Measurements from ENCODE around the gene SMIM45.

SMIM45 gene

GRCh38 chr22:41949297-41949965 lies 2.5 kb upstream of the SMIM45 start:
- H3K27ac Mint-ChIP-seq, result peak overlapping the region in 2 of 7 donors; percentile 18 to 42
- intact Hi-C loops (cut with micrococcal nuclease), result no loop called here
- peaks cover 17% of the 10 kb centered on the region for H3K79me2 ChIP-seq (ENCODE audit: insufficient read depth, low read length)
- H3K4me1 Mint-ChIP-seq, result peaks cover 16% of the 10 kb centered on the region
- no peak overlapping the region for H3K4me3 Mint-ChIP-seq
- no peak overlapping the region for H3K27ac ChIP-seq (ENCODE audit: low read depth in 1 of 2, low read length in 2 of 2)
- no peak overlapping the region for H3K9ac ChIP-seq (ENCODE audit: insufficient read depth, low read length, poor library complexity, severe bottlenecking)
- H2AFZ ChIP-seq (ENCODE audit: insufficient read depth, low read depth, low read length, poor library complexity, severe bottlenecking), result peak overlapping the region; percentile 29
- H3K36me3 Mint-ChIP-seq, result peaks cover 0 to 1% of the 10 kb centered on the region in 2 donors
- no peak for TF ChIP-seq CTCF (IDR thresholded peaks at IDR 0.05)
- WGBS (ENCODE audit: insufficient coverage), result 92% methylated on average over 5 of the region's 7 CpGs
- H4K20me1 ChIP-seq (ENCODE audit: insufficient read depth, low read length), result no peaks in the 10 kb centered on the region
- no peak overlapping the region for H3K4me3 ChIP-seq (replicated peaks in 1 of 3; ENCODE audit: low read depth in 2 of 3, low read length in 3 of 3)
- peaks cover 0 to 1% (median 0%) of the 10 kb centered on the region in 7 donors for H3K9me3 Mint-ChIP-seq
- peaks cover 0 to 15% (median 2%) of the 10 kb centered on the region in 3 donors for H3K27me3 Mint-ChIP-seq (ENCODE audit: low read depth in 3 of 3)
- H3K27me3 ChIP-seq (ENCODE audit: control insufficient read depth in 2 of 2, insufficient read depth in 2 of 2, low read length in 2 of 2), result no peaks in the 10 kb centered on the region
- H3K9me3 ChIP-seq (replicated peaks in 1 of 2; ENCODE audit: control insufficient read depth in 1 of 2, insufficient read depth in 1 of 2, low read length in 2 of 2), result no peaks in the 10 kb centered on the region
- H3K4me1 ChIP-seq (ENCODE audit: control insufficient read depth in 1 of 2, insufficient read depth in 2 of 2, low read length in 2 of 2), result peaks cover 16 to 19% of the 10 kb centered on the region in 2 donors
- H3K36me3 ChIP-seq (replicated peaks in 1 of 2; ENCODE audit: control insufficient read depth in 1 of 2, insufficient read depth in 2 of 2, low read length in 2 of 2), result no peaks in the 10 kb centered on the region
- no peak for DNase-seq
- no peak overlapping the region for H3K4me2 ChIP-seq (replicated peaks; ENCODE audit: extremely low read depth, low read length, poor library complexity, severe bottlenecking)

DNA sequence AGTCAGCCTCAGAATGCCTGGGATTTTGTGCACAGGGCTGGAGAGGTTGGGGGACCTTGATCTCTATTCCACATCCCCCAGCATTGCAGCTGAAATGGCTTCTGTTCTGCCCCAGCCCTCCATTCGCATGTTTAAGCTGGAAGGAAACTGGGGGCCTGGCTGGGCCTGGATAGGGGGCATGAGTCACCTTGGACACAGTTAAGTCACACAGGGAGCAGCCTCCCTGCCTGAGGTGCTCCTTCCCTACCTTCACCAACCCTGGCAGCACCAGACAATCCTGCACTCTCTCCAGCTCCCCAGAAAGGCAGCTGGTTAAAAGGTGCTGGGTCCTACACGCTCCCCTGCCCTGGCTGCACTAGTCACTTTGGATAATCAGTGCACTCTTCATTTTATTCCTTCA lies 763 bp downstream of the SMIM45 start:
- Mint-ChIP-seq H3K27ac (no peak overlapping the region), H3K4me3 (no peak overlapping the region), H3K4me1 (peaks cover 4% of the 10 kb centered on the region), H3K27me3 (ENCODE audit: low read depth in 3 of 3) (peaks cover 0 to 15% (median 6%) of the 10 kb centered on the region in 3 donors), H3K9me3 (peaks cover 0 to 1% (median 0%) of the 10 kb centered on the region in 7 donors), H3K36me3 (no peaks in the 10 kb centered on the region)
- Histone ChIP-seq H3K4me2 (replicated peaks; ENCODE audit: extremely low read depth, low read length, poor library complexity, severe bottlenecking) (no peak overlapping the region), H3K4me1 (ENCODE audit: control insufficient read depth in 1 of 2, insufficient read depth in 2 of 2, low read length in 2 of 2) (peaks cover 3 to 6% of the 10 kb centered on the region in 2 donors), H3K27me3 (ENCODE audit: control insufficient read depth in 2 of 2, insufficient read depth in 2 of 2, low read length in 2 of 2) (peaks cover 0 to 3% of the 10 kb centered on the region in 2 donors), H3K36me3 (replicated peaks in 1 of 2; ENCODE audit: control insufficient read depth in 1 of 2, insufficient read depth in 2 of 2, low read length in 2 of 2) (no peaks in the 10 kb centered on the region), H3K27ac (ENCODE audit: low read depth in 1 of 2, low read length in 2 of 2) (no peak overlapping the region), H3K9ac (ENCODE audit: insufficient read depth, low read length, poor library complexity, severe bottlenecking) (no peak overlapping the region), H3K9me3 (replicated peaks in 1 of 2; ENCODE audit: control insufficient read depth in 1 of 2, insufficient read depth in 1 of 2, low read length in 2 of 2) (no peaks in the 10 kb centered on the region), H3K79me2 (ENCODE audit: insufficient read depth, low read length) (no peaks in the 10 kb centered on the region), H3K4me3 (replicated peaks in 1 of 3; ENCODE audit: low read depth in 2 of 3, low read length in 3 of 3) (no peak overlapping the region), H2AFZ (ENCODE audit: insufficient read depth, low read depth, low read length, poor library complexity, severe bottlenecking) (no peak overlapping the region), H4K20me1 (ENCODE audit: insufficient read depth, low read length) (no peaks in the 10 kb centered on the region)
- intact Hi-C loops (cut with micrococcal nuclease), result no loop called here
- no peak for DNase-seq
- no CpG with 5 or more reads among the region's 2 CpGs for WGBS (ENCODE audit: insufficient coverage)
- no peak for TF ChIP-seq CTCF (IDR thresholded peaks at IDR 0.05)
